ENCODE results near the gene FAT1.

Gene FAT1

GRCh38 chr4:186755550-186756519 is 32.2 kb upstream of the FAT1 start:
- DNase-seq (ENCODE audit: low read depth), result no peak

GRCh38 chr4:186754976-186755375 is 31.3 kb upstream of the FAT1 start:
- DNase-seq (ENCODE audit: low read depth), result no peak

- no peak for DNase-seq (ENCODE audit: low read depth)
Observed at GRCh38 chr4:186752325-186752724, 28.7 kb upstream of the FAT1 start.

- DNase-seq (ENCODE audit: low read depth), result no peak
Observed at GRCh38 chr4:186749611-186750281, 26.1 kb upstream of the FAT1 start.

GRCh38 chr4:186746581-186746980 is 22.9 kb upstream of the FAT1 start:
- DNase-seq (ENCODE audit: low read depth), result no peak

- no peak for DNase-seq (ENCODE audit: low read depth)
Observed at GRCh38 chr4:186743261-186743660, 19.6 kb upstream of the FAT1 start.

- DNase-seq (ENCODE audit: low read depth), result no peak
Observed at GRCh38 chr4:186740822-186741221, 17.2 kb upstream of the FAT1 start.

GRCh38 chr4:186739802-186740434 is 16.3 kb upstream of the FAT1 start:
- DNase-seq (ENCODE audit: low read depth), result no peak

- DNase-seq (ENCODE audit: low read depth), result no peak
Observed at GRCh38 chr4:186739317-186739716, 15.7 kb upstream of the FAT1 start.

- DNase-seq (ENCODE audit: low read depth), result no peak
Observed at GRCh38 chr4:186738421-186738820, 14.8 kb upstream of the FAT1 start.

- no peak for DNase-seq (ENCODE audit: low read depth)
Observed at GRCh38 chr4:186737427-186737826, 13.8 kb upstream of the FAT1 start.

GRCh38 chr4:186736466-186736865 is 12.8 kb upstream of the FAT1 start:
- no peak for DNase-seq (ENCODE audit: low read depth)

GRCh38 chr4:186734251-186734650 is 10.6 kb upstream of the FAT1 start:
- DNase-seq (ENCODE audit: low read depth), result no peak

GRCh38 chr4:186733778-186734177 is 10.1 kb upstream of the FAT1 start:
- no peak for DNase-seq (ENCODE audit: low read depth)

- no peak for DNase-seq (ENCODE audit: low read depth)
Observed at GRCh38 chr4:186730621-186731020, 7.0 kb upstream of the FAT1 start.

GRCh38 chr4:186729856-186730255 is 6.2 kb upstream of the FAT1 start:
- DNase-seq (ENCODE audit: low read depth), result no peak

GRCh38 chr4:186728631-186729271 is 5.1 kb upstream of the FAT1 start:
- no peak for DNase-seq (ENCODE audit: low read depth)

GRCh38 chr4:186727977-186728519 is 4.4 kb upstream of the FAT1 start:
- DNase-seq (ENCODE audit: low read depth), result no peak

GRCh38 chr4:186727169-186727976 is 3.7 kb upstream of the FAT1 start:
- DNase-seq (ENCODE audit: low read depth), result no peak

GRCh38 chr4:186726426-186727168 is 2.9 kb upstream of the FAT1 start:
- no peak for DNase-seq (ENCODE audit: low read depth)

All from stimulated activated CD8-positive, alpha-beta memory T cell treated with anti-CD3 and anti-CD28 coated beads, Interleukin-15, amount 100 ng/mL, for 24 hours (primary cell).